GM10266 (cell line): ENCODE measurements around the gene MYCBPAP.
"Not testable (repeated sequence)": the region's sequence is repeated elsewhere in the genome, so short reads cannot be mapped to it uniquely, and the experiment has no call there.

Experiments used
- DNase-seq: peaks from one replicate; pipeline ENCODE4 v3.0.0; 2012; ENCODE audit errors: extremely low spot score
- TF ChIP-seq, protein P1 (sequence below): IDR thresholded peaks from 2 replicates; pipeline ENCODE4 v1.5.1; 2012; ENCODE audit warnings: mild to moderate bottlenecking, low read depth; ENCODE audit not compliant: control insufficient read depth, insufficient read depth; ENCODE audit errors: missing control alignments

MYCBPAP gene

DNA sequence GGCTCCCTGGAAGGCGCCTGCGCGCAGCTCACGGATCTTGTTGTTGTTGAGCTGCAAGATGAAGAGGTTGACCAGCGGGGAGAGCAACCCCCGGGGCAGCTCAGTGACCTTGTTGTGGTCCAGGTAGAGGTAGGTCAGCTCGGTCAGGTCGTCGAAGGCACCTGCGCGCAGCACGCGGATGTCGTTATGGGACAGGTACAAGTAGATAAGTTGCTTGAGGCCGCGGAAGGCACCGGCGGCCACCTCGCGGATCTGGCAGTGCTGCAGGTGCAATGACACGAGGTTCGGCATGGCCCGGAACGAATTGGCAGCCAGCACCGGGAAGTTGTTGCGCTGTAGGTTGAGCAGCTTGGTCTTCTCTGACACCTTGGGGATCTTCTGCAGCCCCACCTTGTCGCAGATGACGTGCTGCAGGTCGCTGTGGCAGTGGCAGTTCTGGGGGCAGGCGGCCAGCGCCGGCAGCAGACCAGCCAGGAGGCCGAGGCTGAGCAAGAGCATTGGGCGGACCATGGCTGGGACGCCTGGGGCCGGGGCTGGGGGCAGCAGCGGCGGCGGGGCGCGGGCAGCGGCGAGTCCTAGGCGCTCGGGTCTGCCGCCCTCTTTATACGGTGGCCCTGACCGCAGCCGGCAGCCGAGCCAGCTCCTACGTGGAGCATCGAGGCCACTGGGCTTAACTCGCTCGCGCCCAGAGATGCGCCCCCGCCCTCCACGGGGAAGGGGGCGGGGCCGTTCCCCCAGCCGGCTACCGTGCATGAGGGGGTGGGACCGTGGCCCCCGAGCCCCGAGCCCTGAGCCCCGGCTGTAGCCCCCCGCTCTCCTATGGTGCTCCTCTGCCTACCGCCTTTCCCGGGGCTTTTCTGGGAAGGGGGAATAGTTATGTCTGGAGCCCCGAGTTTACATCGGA lies 39.7 kb upstream of the MYCBPAP start, which contains the start of gene CHAD:
Gene CHAD (minus strand): TSS at position 577 of the 904 bp plus-strand sequence. CDS start 67 bp downstream, at position 510.
- peak; percentile 48 for DNase-seq
- TF ChIP-seq, protein P1, sequence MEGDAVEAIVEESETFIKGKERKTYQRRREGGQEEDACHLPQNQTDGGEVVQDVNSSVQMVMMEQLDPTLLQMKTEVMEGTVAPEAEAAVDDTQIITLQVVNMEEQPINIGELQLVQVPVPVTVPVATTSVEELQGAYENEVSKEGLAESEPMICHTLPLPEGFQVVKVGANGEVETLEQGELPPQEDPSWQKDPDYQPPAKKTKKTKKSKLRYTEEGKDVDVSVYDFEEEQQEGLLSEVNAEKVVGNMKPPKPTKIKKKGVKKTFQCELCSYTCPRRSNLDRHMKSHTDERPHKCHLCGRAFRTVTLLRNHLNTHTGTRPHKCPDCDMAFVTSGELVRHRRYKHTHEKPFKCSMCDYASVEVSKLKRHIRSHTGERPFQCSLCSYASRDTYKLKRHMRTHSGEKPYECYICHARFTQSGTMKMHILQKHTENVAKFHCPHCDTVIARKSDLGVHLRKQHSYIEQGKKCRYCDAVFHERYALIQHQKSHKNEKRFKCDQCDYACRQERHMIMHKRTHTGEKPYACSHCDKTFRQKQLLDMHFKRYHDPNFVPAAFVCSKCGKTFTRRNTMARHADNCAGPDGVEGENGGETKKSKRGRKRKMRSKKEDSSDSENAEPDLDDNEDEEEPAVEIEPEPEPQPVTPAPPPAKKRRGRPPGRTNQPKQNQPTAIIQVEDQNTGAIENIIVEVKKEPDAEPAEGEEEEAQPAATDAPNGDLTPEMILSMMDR = no peak

DNA sequence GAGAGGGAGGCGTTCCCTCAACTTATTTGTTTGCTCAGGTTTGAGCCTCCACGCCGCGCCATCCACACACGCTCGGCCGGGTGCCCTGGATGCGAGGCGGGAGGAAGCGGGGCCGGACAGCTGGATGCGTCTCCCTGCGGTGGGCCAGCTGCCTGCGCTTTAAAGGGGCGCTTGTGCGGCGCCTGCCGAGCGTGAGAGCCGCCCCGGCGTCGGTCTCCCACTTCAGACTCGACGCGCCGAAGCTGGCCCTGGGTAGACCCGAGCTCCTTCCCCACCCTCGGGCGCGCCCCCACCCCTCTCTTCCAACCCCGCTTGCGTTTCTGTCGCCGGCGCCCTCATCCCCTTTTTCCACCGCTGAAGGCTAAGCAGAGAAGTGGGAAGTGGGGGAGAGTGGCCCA lies 39.0 kb upstream of the MYCBPAP start:
- DNase-seq = no peak
- TF ChIP-seq, protein P1 = no peak

DNA sequence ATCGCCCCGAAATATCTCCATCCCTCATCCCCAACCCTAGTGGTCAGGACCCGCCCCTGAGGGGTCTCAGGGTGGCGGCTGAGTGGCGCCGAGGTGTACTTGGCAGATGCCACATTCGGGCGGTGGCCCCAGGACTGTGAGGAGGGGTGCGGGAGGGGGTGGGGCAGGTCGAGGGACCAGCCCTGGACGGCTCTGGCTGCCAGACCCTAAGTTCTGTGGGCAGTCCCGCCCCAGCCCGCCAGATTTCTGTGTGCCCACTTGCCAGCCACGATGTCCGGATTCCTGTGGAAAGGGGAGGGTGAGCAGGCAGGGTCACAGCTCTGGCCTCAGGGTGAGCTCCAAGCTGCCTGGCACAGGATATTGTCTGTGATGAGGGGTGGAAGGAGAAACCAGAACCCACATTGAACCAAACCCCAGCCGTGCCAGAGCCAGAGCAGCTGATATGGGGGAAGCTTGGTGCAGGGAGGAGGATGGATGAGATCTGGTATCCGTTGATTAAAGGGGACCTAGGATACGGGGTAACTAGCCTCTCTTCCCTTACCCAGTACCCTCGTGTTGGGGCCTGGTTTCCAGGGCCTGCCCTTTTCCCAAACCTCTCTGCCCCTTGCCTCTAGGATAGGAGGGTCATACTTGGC lies 38.5 kb upstream of the MYCBPAP start:
- TF ChIP-seq, protein P1 = no peak
- DNase-seq = peak; percentile 26

DNA sequence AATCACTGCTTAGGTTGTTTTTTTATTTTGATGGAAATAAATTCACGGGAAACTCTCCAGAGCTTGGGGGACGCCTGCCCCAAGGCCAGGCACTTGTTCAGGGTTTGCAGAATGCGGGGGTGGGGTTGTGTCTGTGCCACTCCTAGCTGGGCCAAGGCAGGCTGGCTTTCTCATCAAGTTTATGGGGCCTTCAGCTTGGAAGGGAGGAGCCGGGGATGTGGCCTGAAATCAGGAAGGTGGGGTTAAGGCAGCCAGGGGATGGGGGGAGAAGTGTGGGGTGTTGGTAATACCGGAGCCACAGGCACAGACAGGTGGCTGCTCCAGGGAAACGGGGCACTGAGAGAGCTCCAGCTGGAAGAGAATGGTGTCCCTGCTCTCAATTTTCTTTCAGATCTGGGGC lies 37.8 kb upstream of the MYCBPAP start:
- TF ChIP-seq, protein P1 = no peak
- DNase-seq = no peak

DNA sequence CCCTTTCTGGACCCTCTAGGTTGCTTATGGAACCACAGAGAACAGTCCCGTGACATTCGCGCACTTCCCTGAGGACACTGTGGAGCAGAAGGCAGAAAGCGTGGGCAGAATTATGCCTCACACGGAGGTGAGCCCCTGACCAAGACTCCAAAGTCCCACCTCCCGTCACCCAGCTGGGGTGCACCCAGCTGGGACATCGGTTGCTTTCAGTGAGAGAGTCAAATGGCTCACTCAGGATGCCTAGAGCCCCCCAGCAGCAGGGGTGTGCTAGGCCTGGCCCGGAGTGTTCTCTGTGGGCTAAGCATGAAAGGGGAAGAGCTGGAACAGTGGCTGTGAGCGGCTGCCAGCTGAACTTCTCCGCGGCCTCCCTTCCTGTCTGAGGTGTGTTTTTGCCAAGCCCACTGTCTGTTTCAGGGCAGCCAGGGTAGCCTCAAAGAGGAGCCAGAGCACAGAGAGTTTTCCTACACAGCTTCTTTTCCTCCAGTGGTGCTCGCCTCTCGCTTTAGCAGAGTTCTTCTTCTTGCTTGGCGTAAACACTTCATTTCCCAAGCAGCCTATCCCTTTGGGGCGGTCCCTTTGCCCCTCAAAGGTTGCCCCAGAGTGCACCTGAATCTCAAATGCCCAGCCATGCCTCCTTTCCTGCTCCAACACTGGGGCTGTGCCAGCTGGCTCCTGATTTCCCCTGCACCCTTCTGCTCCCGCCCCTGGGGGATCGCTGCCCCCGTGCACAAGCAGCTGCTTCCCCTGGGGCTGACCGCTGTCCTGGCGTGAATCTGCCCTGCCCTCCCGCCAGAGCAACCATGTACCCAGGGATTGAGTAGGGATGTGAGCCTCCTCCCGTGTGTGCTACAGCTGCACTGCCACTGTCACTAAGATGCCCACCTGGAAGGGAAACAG lies 37.0 kb upstream of the MYCBPAP start:
- TF ChIP-seq, protein P1 = no peak
- no peak for DNase-seq

DNA sequence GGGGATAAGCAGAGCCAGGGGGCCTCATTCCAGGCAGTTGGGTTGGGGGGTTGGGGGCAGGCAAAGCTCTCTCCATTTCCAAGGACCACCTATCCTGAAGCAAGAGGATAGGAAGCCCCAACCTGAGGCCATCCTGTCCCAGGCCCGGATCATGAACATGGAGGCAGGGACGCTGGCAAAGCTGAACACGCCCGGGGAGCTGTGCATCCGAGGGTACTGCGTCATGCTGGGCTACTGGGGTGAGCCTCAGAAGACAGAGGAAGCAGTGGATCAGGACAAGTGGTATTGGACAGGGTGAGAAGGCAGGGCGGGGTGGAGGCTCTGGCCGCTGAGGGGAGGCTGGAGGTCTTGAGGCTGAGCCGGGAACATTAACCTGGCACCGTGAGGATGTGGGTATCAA lies 36.0 kb upstream of the MYCBPAP start:
- DNase-seq = no peak
- TF ChIP-seq, protein P1 = no peak

DNA sequence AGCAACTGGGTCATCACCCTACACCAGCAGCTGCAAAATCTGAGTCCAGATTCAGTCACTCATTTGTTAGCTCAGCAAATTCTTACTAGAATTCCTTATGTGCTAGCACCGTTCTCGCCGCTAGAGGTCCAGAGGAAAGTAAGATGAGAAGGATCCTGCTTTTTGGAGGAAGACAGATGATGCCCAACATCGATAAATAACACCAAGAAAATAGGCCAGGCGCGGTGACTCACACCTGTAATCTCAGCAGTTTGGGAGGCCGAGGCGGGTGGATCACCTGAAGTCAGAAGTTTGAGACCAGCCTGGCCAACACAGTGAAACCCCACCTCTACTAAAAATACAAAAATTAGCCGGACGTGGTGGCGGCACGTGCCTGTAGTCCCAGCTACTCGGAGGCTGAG lies 35.5 kb upstream of the MYCBPAP start:
- not testable (repeated sequence) for DNase-seq
